Measurements from ENCODE around the gene NAP1L1.

The NAP1L1 gene, protein sequence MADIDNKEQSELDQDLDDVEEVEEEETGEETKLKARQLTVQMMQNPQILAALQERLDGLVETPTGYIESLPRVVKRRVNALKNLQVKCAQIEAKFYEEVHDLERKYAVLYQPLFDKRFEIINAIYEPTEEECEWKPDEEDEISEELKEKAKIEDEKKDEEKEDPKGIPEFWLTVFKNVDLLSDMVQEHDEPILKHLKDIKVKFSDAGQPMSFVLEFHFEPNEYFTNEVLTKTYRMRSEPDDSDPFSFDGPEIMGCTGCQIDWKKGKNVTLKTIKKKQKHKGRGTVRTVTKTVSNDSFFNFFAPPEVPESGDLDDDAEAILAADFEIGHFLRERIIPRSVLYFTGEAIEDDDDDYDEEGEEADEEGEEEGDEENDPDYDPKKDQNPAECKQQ

DNA sequence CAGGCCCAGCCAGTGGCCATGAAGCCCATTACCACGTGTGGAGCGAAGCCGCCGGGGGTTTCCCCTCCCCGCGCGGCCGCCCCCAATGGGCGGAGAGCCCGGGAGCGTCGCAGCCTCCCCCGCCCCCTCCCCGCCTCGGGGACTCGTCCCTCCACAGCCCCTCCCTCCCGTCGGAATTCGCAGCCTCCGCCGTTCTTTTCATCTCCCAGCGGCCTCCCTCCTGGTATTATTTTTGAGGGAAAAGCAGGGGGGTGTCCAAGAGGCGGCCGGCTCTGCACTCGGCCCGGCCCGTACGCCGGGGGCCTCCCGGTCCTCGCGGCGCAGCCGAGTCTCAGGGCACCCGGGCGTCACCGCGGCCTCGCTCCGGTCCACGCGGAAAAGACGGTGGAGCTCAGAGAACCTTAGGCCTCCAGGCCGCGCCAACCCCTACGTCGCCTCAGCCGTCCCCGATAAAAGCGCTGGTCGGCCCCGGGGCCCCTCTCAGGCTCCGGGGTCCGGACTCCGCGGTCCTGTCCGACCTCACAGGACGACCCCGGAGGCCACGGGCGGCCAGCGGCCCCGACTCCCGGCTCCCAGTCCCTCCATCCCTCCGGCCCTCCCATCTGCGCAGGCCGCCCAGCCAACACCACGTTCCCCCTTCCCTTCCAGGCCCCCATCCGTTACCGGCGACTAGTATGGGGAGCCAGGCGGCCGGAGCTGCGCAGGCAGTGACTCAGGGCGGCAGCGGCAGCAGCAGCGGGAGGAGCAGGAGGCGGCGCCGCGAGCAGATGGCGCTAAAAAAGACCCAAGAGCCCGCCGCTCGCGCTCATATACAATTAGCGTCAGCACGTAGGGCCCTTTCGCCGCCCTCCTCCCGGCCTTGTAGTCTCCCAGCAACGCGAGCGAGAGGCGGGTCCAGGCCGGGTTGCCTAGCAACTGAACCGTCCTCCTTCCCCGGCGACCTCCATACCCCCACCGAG is at the start of gene NAP1L1:
Gene NAP1L1 (minus strand): TSS at position 782 of the 959 bp plus-strand sequence. CDS start 10,466 bp downstream, outside the sequence.
- DNase-seq (ENCODE audit: low read depth in 2 of 2) = peak; percentile 96 to 98

DNA sequence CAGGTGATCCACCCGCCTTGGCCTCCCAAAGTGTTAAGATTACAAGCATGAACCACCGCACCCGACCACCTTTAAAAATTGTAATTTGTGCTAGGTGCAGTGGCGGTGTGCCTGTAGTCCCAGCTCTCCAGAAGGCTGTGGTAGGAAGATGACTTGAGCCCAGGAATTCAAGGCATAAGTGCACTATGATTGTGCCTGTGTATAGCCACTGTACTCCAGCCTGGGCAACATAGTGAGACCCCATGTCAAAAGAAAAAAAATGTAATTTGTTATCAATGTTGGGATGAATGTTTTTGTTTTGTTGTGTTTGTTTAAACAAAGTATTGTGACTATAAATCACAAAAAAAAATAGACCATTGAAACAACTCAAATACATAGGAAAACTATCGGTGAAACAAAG is 43.1 kb upstream of the NAP1L1 start:
- no peak for DNase-seq (ENCODE audit: low read depth in 2 of 2)

DNA sequence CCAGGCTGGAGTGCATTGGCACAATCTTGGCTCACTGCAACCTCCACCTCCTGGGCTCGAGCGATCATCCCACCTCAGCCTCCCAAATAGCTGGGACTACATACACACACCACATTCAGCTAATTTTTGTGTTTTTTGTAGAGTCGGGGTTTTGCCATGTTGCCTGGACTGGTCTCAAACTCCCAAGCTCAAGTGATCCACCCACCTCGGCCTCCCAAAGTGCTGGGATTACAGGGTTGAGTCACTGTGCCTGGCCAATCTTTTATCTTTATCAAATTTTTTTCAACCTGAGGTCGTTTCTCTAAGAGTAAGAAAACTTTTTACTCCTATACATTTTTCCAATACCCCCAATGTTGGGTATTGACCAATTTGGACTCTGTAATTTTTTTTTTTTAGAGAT is 40.0 kb upstream of the NAP1L1 start:
- DNase-seq (ENCODE audit: low read depth in 2 of 2) = no peak

DNA sequence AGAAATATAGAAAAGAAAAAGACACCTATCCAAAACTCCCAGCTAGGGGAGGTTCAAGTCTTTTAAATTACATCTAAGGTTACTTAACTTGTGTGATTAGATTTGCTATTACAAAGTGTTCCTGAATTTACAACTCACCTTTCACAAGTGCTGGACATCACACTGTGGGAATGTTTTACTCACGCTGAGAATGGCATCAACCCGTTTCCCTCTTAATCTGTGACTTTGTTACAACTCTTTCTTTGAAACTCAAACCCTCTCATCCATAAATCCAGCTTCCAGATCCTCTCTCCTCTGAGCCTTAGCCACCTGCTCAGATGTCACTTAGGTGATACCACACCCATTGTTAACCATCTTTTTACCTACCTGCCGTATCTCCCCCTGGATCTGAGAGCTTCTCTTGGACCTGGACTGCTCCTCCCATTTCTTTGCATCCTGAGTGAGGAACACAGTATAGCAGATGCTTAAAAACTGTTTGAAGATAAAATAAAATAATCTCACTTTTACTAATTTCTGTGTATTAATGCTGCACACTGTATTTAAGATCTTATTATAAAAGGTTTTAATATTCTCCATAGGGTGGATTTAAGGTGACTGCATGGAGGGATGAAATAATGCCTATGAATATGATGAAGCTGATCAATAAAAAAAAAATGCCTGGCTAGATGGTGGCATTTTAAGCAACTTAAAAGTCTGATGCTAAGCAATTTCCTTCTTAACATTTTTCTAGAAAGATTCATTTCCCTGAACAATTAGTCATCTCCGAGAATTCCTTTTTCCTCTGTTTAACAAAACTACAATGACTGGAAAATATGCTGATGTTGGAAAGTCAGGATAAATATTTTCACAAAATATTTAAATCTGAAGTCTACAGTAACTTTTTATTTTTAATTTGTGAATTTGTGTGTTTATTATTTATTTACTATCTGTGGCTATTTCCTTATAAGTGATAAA is 39.1 kb upstream of the NAP1L1 start:
- DNase-seq (ENCODE audit: low read depth in 2 of 2) = no peak

DNA sequence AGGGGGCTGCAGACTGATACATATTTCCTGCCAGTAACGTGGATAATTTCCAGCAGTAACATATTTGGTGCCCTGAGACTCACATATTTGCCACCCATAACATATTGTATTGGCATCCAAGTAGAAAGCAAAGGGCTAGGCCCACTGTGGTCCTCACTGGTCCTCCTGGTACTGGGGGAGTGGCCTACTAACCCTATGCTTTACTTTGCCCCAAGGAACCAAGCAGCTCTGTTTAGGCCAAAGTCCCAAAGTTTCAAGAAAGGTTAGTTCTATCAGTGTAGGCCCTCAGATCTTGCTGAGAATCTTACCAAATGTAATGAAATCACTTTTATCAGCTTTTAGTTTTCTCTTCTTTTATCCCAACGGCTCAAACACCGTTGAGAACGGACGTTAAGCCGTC is 35.4 kb upstream of the NAP1L1 start:
- no peak for DNase-seq (ENCODE audit: low read depth in 2 of 2)

DNA sequence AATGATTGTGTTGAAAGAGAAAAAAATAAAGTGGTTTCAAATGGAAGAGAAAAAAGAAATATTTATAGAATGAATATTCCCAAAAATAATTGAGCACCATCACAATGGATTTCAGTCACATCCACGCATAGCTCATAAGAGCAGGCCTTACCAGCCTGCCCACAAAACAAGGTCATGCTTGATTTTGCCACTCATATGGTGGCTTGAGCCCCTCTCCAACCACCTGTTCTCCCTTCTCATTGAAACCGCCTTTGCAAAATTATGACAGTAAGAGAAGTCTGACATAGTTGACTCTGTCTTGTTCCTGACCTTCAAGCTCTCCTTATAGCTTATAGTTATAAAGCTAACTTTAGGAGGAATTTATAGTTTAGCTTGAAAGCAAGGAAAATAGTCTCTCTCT is 33.3 kb upstream of the NAP1L1 start:
- no peak for DNase-seq (ENCODE audit: low read depth in 2 of 2)

DNA sequence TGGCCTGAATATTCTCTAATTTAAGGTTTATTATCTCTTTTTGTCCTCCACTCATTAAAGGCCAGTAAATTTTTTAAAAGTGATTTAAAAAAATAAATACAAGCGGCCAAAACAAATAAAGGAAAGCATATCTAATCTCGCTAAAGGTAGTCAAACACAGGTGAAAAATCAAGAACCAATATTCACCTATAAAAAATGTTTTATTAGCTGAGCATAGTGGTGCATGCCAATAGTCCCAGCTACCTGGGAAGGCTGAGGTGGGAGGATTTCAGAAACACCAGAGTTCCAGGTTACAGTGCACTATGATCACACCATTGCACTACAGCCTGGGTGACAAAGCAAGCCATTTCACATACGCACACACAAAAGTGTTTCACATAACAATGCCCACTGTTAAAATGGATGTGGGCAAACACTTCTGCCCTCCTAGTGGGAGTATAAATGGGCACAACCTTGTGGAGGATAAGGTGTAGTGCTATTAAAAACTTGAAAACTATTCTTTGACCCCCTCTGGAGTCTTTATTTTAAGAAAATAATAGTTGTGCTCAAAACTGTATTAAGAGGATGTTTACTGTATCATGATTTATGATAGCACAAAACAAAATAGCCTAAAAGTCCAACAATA is 32.7 kb upstream of the NAP1L1 start:
- DNase-seq (ENCODE audit: low read depth in 2 of 2) = no peak

DNA sequence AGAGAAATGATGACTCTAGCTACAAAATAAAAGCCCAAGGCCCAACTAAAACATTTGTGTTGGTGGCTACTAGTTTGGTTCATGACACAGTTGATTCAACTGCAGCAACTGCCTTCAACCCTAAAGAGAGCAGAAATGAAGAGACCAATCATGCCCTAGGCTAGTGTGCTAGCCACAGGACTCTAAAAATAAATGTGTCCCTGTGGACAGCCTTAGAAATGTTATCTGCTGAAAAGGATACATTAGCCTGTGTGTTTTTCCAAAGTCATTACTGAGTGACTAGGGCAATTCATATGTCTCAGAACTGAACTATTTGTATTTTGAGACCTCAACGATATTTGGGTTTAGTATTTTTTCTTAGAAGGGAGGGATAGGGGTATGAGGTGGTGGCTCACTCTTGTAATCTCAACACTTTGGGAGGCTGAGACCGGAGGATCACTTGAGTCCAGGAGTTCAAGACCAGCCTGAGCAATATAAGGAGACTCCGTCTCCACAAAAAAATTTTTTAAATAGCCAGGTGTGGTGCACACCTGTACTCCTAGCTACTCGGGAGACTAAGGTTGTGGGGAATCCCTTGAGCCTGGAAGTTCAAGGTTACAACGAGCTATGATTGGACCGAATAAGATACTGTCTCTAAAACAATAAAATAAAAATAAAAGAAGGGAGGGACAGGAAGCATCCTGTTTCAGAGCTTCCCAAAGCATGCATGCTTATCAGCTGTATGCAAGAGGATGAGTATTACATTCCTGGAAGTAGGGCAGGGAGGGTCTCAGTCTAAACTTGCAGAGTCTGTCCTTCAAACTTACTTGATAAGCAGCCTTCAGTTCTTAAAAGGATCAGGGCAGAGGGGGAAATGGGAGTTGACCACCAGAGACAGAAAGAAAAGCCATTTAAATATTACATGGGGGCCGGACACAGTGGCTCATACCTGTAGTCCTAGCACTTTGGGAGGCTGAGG is 29.6 kb upstream of the NAP1L1 start:
- no peak for DNase-seq (ENCODE audit: low read depth in 2 of 2)

DNA sequence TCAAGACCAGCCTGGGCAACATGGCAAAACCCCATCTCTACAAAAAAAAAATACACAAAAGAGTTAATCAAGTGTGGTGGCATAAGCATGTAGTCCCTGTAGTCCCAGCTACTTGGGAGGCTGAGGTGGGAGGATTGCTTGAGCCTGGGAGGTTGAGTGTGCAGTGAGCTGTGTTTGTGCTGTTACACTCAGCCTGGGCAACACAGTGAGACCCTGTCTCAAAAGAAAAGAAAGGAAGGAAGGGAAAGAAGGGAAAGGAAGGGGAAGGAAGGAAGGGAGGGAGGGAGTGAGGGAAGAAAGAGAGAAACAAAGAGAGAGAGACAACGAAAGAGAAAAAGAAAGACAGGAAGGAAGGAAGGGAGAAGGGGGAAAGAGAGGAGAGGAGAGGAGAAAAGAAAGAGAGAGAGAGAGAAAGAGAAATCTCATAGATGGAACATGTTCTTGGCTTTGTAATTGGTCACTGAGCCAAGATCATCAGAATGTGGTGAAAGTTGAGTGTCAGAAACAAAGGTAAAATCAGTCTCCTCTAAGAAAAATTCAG is 26.8 kb upstream of the NAP1L1 start:
- DNase-seq (ENCODE audit: low read depth in 2 of 2) = no peak

DNA sequence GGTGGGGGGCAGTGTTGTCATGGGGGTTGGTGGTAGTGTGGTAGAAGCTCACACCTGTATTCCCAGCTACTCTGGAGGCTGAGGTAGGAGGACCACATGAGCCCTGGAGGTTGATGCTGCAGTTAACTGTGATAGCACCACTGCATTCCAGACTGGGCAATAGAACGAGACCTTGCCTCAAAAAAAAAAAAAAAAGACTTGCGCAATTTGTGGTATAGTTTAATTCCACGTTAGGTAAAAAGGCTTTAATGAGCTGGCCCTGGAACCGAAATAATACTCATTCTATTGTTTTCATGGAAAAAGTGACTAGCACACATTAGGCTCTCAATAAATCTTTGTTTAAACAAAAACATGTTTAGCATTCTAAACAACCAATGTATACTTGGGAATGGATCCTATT is 25.4 kb upstream of the NAP1L1 start:
- DNase-seq (ENCODE audit: low read depth in 2 of 2) = no peak

DNA sequence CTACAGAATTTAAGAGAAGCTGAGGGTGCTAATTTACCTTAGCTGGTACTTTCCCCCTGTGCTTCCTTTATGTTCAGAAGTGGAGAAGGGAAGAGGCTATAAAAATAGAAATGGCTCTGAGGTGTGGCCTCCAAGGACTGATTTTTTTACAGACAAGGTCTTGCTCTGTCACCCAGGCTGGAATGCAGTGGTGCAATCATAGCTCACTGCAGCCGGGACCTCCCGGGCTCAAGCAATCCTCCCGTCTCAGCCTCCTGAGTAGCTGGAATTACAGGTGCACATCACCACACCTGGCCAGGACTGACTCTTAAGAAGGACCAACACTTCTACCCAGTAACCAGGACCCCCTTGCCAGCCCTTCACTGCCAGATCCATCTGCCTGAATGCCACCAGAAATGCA is 23.9 kb upstream of the NAP1L1 start:
- no peak for DNase-seq (ENCODE audit: low read depth in 2 of 2)

DNA sequence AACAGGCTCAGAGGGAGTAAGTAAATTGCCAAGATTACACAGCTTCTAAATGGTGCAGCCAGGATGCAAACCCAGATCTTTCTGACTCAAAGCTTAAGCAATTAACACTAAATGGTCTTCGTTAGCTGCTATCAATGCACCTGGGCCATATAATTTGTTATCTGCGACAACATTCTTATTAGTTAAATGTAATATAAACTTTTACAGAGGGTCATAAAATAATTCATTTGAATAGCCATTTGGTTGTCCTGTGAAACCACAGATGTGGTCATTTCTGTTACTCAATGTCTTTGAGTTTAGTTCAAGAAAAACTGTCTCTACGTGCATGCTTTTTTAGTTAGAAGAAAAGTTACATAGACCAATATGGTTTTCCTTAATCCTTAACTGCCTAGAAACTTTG is 22.1 kb upstream of the NAP1L1 start:
- no peak for DNase-seq (ENCODE audit: low read depth in 2 of 2)

DNA sequence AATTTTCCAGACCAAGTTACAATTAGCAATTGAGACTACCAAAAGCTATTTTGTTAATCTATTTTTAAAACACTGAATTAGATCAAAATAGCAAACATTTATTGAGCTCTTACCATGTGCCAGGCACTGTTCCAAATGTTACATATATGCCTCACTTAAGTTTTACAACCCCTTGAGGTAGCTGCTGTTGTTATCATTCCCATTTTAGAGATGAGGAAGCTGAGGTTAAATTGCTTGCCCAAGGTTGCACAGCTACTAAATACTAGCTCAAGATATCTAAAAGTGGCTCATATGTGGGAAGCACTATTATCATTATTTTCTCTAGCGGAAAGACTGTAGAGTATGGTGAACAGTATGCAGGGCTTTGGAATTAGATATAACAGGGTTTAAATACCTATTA is 19.5 kb upstream of the NAP1L1 start:
- DNase-seq (ENCODE audit: low read depth in 2 of 2) = no peak

DNA sequence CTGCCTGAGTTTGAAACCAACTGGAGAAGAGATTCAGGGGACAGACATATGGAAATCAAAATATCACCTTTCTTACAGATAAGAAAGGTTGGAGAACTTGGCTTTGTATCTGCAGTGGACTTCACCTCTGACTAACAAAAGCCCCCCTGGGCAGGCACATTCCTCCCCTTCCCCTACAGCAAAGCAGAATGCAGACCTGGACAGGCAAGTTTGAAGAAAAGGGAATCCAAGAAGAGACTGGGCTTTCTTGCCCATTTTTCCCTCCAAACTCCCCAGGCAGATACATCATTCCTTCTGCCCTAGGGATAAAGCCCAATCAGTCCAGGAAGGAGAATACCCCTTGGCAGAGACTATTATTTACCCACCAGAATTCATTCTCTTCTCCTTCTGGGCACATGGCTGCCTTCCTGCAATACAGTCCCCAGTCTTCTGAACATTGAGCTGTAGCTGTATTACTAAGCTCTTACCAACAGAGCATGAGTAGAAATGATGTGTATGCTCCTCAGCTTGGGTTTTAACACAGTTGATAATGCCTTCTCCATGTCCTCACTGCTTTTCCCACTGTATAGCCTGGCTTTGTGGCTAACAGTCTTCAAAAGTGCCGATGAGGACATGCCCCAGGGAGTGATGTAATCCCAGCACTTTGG is 17.4 kb upstream of the NAP1L1 start:
- no peak for DNase-seq (ENCODE audit: low read depth in 2 of 2)

DNA sequence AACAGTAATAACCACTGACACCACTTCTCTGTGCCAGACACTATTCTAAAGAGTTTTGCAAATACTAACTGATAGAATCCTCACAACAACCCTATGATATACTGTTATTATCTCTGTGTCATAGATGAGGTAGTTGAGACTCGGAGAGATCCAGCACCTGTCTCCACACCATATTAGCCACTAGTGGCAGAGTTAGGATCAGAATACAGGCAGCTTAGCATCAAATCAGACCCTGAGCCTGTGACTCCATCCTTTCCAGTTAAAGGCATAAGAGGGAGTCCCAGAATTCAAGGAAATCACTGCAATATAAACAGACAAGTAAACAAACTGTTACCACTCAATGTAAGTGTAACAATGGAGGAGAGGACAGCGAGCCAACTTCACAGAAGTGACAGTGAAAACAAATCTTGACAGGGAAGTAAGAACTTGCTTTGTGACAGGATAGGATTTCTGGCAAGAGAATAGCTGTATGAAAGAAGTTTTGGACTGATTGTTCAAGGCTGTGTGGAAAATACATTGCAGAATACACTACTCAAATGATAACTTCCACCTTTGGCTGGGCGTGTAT is 11.7 kb upstream of the NAP1L1 start:
- DNase-seq (ENCODE audit: low read depth in 2 of 2) = no peak

DNA sequence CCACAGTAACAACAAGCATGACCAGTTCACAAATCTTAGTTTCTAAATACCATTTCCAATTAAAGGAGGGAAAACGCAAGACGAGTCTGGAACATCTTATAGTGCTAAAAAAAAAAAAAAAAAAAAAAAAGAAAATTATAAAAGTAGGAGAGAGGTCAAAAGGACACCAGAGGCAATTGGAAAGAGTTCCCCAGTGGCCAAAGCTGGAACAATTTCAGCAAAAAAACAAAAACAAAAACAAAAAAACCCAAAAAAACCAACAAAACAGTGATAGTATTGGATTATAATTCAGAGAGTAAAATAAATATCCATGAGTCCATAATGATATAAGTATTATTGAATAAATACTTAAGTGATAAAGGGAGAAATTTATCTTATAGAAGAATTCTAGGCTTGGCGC is 10.3 kb upstream of the NAP1L1 start:
- DNase-seq (ENCODE audit: low read depth in 2 of 2) = no peak

DNA sequence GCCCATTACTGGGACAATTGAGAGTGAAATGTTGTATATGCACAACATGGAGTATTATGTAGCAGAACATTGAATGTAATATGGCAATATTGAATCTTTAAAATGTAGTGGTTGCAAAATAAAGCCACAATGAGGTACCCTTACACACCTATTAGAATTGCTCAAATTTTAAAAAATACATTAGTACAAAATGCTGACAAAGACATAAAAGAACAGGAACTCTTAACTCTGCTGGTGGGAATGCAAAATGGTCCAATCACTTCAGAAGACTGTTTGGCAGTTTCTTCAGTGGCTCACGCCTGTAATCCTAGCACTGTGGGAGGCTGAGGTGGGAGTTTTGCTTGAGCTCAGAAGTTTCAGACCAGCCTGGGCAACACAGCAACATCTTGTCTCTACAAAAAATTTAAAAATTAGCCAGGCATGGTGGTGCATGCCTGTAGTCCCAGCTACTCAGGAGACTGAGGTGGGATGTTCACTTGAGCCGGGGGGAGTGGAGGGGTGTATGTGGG is 6.8 kb upstream of the NAP1L1 start:
- DNase-seq (ENCODE audit: low read depth in 2 of 2) = no peak

DNA sequence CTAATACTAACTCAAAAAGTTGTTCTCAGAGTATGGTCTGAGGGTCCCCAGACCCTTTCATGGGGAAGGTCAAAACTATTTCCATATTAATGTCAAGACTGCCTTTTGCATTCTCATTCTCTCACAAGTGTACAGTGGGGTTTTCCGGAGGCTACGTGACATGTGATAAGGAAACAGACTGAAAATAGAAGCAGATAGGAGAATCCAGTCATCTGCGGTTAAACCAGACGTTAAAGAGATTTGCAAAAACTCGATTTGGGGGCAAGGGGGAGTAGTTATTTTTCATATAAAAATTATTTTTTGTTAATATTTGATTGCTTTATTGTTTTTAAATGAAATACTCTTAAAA is 1.0 kb upstream of the NAP1L1 start:
- peak in 1 of 2 donors; percentile 16 for DNase-seq (ENCODE audit: low read depth in 2 of 2)

Data from stimulated activated CD8-positive, alpha-beta memory T cell treated with anti-CD3 and anti-CD28 coated beads, Interleukin-7, amount 100 ng/mL, for 4 hours (primary cell).